ENCODE data around the gene INTS2.
A peak's percentile ranks its signal among the peaks of the same experiment; 100 is the strongest.
"Not testable (repeated sequence)": the region's sequence is repeated elsewhere in the genome, so short reads cannot be mapped to it uniquely, and the experiment has no call there.

INTS2 gene

DNA sequence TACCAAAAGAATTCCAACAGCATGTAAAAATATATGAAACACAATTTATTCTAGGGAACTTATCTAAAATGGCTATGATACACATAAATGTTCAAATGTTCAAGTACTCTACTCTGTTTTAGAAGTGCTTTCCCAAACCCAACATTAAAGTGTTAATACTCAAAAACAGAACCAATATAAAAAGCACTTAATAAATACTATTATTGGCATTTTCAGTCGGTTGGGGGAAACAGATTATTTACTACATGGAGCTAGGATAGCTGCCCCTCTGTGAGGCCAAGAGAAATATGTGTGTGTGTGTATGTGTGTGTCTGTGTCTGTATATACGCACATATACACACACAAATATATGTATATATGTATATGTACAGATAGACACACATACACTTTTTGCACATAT, 32.4 kb downstream of the INTS2 start:
- no peak for DNase-seq

DNA sequence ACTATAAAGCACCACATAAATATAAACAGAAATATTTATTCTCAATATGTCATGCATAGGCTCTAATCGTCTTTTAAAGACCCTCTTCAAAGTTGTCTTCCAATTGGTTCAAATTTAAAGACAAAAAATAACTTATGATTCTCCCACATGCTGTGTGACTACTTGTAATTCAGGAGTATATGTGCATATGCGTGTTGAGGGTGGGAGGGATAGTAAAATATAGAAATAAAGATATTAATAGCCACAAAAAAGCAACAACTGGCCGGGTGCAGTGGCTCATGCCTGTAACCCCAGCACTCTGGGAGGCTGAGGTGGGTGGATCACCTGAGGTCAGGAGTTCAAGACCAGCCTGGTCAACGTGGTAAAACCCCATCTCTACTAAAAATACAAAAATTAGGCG, 33.5 kb downstream of the INTS2 start:
- not testable (repeated sequence) for DNase-seq

- DNase-seq, result not testable (repeated sequence)
These were observed 40.0 kb downstream of the INTS2 start for GRCh38 chr17:61887733-61888132.

DNA sequence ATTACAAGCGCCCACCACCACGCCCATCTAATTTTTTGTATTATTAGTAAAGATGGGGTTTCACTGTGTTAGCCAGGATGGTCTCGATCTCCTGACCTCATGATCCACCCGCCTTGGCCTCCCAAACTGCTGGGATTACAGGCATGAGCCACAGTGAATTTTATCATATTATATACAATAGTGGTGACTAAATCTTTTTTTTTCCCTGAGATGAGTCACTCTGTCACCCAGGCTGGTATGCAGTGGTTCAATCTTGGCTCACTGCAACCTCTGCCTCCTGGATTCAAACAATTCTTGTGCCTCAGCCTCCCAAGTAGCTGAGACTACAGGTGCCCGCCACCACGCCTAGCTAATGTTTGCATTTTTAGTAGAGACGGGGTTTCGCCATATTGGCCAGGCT, 41.9 kb downstream of the INTS2 start:
- not testable (repeated sequence) for DNase-seq

DNA sequence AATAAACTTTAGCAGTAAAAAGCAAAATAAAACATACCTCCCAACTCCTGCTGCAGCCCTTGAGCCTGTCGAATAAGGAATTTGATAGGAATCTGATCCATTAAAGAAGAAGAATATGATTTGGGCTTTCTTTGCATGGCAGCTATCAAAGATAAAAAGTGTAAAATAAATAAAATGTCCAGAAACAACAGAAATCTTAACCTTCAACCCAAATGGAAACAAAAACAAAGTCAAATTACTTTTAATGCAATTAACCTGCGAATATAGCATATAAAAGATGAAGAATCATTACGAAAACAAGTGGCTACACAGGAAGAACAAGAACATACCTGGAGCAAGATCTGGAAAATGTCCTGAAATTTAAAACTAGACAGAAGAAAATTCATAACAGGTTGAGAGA, 42.9 kb downstream of the INTS2 start:
- no peak for DNase-seq

GRCh38 chr17:61880589-61881102, 47.1 kb downstream of the INTS2 start:
- DNase-seq, result no peak

- no peak for DNase-seq
These were observed 48.7 kb downstream of the INTS2 start for GRCh38 chr17:61878984-61879612.

GRCh38 chr17:61878520-61878919, 49.3 kb downstream of the INTS2 start:
- no peak for DNase-seq

DNA sequence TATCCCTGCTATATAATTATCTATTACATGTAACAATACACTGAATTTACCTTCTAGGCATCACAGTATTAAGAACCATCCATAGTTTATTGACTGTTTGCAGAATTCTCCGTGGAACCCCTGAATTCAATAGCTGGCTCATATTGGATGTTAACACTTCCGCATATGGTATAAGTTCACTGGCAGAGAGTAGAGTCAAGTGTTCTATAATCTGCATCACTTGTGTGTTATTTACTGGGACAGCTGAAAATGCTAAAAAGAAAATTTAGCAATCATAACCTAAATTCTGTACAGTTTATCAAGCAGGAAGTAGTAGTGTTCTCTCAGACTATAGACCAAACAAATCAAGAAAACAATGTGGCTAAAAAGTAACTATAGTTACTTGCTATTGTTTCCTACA, 49.9 kb downstream of the INTS2 start:
- no peak for DNase-seq

- no peak for DNase-seq
These were observed 52.0 kb downstream of the INTS2 start for GRCh38 chr17:61875804-61876203.

GRCh38 chr17:61875285-61875684, 52.5 kb downstream of the INTS2 start:
- no peak for DNase-seq

DNA sequence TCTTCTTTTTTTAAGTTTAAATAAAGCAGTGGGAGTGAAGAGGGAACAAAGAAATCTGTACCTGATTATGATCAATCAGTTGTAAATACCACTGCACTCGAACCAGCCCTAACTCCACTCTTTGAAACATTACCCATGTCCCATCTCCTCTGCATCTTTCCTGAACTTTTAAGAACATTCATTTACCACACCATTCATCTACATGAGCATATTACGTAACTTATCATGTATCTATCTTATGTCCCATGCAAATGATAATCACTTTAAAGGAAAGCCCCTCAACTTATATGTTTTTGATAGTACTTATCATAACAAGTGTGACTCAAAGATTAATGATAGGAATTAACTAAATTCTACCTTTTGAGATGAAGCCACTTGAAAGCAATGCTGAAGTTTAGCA, 53.7 kb downstream of the INTS2 start:
- DNase-seq, result no peak

DNA sequence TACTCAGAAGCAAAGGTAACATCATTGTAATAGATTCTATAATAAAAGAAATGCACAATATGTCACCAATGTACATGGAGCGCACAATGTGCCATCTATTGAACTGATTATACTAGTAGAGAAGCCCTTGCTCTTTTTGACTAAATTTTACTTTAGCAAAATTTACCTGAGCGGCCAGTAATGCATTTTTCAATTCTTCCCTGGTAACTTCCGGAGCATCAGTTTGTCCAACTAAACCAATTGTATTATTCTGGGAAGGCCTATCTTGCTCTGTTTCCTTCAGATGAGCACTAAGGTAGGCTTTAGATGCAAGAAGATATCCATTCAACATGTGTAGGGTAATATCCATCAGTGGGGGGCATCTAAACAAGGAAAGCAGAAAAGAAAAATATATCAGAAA, 55.7 kb downstream of the INTS2 start:
- no peak for DNase-seq

DNA sequence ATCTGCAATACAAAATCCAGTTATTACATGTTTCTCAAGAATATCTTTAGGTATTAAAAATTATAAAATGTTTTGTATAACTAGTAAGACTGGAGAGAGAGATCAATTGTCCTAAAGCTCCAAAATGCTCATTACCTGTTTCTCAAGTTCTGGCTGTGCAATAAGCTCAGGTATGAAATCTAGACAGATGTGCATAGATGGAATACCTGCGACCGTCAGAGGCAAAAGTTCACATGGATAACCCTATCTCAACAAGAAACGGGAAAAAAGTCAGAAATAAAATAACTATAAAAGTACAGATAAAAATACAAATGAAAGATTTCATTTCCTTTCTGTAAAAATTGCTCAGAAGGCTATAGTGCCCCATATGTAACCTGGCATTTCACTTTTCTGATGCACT, 58.6 kb downstream of the INTS2 start:
- DNase-seq, result no peak

DNA sequence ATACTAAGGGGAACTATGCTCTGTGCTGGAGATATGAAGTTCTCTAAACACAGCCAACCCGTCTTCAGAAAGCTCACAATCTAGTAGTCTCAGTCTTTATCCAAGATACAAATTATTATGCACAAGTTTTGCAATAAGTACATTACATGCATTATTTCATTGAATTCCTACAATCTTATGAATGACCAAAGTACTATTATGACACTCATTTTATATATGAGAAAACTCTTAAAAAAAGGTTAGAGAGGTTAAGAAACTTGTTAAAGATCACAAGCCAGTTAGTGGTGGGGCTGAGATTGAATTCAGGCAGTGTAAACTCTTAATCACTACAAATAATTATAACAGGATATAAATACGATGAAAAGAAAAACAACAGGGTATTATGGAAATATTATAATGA, 59.7 kb downstream of the INTS2 start:
- no peak for DNase-seq

DNA sequence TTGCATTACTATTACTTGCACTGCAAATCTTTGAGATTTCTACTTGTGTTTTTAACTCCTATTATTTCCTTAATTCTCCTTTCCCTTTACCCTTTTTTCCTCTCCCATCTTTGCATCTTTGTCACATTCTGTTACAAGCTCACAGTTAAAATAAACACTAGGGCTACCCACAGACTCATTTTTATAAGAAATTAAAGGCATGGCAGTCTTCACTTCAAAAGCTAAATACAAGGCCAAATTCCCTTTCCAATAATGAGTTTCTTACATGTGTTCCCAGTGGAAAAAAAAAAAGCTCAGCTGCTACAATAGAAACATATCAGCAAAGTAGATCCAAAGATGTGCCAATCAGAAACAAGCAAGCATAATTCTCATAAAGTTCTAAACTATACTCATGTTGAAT, 60.7 kb downstream of the INTS2 start:
- no peak for DNase-seq

DNA sequence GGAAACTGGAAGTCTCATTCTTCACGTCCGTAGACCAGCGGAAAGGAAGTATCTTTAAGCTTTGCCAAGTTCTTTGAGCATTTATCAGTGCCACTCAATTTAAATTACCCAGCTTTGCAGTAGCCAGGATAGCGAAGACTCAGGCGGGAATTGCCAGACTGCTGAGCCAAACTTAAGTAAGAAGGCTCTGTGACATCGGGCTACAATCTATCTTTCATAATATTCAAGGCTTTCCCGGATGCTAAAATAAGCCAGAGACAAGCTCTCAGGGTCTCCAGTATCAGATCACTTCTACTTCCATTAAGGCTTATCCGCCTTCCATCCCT, 64.0 kb downstream of the INTS2 start:
- DNase-seq, result no peak

GRCh38 chr17:61862975-61863800, 64.6 kb downstream of the INTS2 start, which contains the start of gene BRIP1:
BRIP1 (minus strand) TSS chr17:61863528; CDS start chr17:61861539, 1,989 bp downstream.
- DNase-seq, result peak; percentile 80

DNA sequence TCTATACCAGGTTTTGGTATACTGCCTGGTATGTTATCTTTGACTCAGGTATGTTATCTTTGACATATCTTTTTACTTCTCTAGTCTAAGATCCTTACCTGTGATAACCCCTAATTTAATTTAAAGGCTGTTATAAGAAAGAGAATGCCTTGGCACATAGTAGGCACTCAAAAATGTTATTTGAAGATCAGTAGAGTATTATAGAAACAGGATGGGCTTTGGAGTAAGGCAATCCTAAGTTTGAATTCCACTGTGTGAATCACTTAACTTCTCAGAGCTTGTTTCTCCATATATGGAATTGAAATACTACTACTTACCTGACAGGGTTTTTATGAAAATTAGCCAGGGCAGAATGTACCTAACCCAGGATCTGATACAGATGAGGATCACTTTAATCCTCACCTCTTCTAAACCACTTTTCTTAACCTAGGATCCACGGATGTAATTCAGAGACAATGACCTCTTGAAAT, 65.6 kb downstream of the INTS2 start:
- DNase-seq, result no peak

- DNase-seq, result not testable (repeated sequence)
These were observed 67.4 kb downstream of the INTS2 start for GRCh38 chr17:61860397-61860796.

DNA sequence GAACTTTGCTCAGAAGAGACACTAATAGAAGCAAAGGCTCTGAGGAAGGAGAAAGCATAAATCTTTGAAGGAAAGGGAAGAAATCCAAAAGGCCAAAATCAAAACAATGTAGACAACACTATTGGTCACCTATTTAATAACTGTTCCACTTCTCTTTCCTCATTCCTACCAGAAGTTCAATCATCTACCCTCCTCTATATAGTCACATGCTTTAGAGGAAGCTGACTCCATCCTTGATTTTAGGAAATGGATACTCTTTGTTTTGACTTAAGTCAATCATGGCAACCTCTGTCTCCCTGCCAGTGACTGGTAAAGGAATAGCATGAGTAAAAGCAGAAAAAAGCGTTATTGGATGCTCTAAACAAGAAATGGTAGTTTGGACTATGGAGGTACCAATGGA, 71.7 kb downstream of the INTS2 start:
- DNase-seq, result no peak

DNA sequence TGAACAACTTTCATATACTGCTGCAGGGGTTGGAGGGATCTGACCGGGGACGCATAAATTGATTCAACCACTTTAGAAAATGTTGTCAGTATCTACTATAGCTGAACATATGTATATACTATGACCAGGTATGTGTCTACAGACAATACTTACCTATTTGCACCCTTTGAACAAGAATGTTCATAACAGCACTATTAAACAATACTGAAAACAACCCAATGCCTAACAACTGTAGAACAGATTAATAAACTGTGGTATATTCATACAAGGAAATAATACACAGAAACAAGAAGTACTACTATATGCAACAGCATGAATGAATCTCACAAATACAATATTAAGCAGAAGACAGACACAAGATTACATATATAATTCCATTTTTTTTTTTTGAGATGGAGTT, 74.9 kb downstream of the INTS2 start:
- no peak for DNase-seq

DNA sequence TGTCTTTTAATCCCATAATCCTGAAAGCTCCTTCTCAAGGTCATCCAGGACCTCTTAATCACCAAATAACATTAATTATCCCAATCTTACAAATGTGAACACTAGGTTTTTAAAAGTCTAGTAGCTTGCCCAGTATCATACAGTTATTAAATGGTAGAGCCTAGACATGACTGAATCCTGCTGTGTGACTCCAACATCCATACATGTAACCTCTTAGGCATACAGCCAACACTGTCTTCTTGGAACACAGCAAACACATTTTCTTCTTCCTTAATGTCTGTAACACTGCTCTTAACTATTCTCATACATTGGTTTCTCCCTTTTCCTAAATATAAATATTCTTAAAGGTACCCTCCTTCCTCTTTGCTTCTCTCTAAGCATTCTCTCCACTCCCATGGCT, 78.1 kb downstream of the INTS2 start:
- DNase-seq, result no peak

DNA sequence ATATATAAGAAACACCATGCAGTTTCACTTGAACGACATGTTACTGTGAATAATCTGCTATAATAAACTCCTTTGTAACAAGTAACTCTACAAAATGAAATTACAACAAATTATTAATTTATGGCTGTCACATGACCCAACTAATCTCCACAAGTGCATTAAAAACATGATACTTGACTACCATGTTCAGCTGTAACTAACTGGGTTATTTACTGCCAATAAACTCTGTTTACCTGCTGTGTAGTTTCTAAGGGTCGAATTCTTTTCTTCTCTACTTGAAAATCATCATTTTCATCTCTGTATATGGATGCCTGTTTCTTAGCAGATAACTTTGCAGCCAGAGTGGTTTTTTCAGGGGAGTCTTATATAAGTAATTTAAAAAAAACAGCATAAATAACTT, 78.9 kb downstream of the INTS2 start:
- DNase-seq, result no peak

Measured in NCI-H2081 treated with DMSO at 0.1 percent for 48 hours (cell line).